ENCODE results near the gene UGT1A10.

The UGT1A10 gene

DNA sequence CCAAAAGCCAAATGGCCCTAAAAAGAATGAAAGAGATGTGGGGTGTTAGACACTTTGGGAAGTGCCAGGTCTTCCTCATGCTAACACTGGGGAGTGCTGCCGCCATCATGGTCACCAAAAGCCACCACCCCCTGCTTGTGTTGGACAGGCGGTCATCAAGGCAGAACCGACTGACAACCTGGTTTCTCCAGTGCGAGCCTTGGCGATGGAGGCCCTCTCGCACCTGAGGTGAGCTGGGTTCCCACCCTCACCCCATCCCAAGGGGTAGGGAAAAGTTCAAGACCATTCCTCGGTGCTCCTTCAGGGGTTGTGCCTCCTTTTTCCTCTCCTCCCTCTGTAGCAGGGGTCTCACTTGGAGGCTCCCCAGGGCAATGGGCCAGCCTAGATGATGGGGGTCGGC, 175.5 kb downstream of the UGT1A10 start:
- DNase-seq: no peak

GRCh38 chr2:233813236-233814055, 177.2 kb downstream of the UGT1A10 start:
- DNase-seq: no peak

GRCh38 chr2:233814056-233814835, 178.0 kb downstream of the UGT1A10 start:
- DNase-seq: no peak

- DNase-seq: no peak
Observed at GRCh38 chr2:233815861-233816260, 179.6 kb downstream of the UGT1A10 start.

- no peak for DNase-seq
Observed at GRCh38 chr2:233816334-233816733, 180.1 kb downstream of the UGT1A10 start.

DNA sequence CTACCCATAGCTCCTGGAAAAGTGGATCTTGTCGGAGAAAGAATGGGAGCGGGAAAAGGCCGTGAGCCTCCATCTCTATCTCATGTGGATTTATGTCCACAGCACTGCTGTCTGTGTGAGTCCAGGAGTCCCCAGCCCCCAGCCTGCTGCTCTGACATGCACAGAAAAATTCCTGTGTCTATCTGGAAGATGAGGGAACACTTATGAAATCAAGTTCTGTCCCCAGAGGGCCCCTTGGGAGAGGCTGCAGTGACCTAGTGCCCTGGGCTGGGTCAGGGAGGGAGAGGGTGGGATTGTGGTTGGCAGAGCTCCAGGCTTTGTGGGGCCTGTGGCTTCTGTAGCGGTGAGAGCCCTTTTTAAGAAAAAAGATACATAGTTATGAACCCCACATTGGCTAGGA, 180.5 kb downstream of the UGT1A10 start:
- DNase-seq: no peak

- no peak for DNase-seq
Observed at GRCh38 chr2:233817361-233817911, 181.2 kb downstream of the UGT1A10 start.

- DNase-seq: no peak
Observed at GRCh38 chr2:233817995-233818638, 181.9 kb downstream of the UGT1A10 start.

DNA sequence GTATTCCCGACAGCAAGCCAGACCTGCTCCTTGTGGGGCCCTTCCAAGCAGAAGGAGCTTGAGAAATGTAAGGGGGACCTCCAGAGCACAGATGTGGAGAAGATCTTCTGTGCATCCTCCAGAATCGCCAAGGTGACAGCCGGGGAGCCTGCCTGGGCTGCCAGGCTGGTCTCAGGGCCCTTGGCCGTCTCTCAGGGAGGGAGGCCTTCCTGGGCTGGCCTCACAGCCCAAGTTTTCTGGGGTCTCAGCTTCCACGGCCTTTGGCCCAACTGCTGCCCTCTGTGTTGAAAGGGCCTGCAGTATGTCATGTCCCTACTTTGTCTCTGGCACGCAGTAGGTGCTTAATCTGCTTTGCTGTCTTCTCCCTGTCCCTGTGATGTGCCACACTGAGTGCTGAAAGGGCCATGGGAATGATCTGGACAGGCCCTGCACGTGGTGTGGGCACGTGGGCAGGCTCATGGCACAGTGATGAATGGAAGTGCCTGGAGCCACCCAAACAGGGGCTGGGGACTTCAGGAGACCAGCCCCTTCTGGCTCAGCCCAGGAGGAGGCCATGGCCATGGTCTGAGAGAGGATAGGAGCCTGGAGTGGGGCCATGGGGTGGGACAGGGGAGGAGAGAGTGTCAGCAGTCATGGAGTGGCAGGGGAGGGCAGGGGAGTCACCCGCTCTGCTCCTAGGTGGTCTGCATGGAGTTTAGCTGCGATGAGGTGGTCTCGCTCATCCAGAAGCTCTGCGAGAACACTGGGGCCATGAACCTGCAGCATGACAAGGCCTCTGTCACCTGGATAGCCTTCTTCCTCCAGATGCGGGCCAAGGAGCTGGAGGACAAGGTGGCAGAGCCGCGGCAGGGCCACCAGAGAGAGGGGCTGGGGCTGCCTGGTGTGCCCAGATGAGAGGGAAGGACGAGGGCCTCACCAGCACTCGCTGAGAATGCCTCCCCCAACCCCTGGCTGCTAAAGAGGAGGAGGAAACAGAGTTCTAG, 182.7 kb downstream of the UGT1A10 start:
- no peak for DNase-seq

DNA sequence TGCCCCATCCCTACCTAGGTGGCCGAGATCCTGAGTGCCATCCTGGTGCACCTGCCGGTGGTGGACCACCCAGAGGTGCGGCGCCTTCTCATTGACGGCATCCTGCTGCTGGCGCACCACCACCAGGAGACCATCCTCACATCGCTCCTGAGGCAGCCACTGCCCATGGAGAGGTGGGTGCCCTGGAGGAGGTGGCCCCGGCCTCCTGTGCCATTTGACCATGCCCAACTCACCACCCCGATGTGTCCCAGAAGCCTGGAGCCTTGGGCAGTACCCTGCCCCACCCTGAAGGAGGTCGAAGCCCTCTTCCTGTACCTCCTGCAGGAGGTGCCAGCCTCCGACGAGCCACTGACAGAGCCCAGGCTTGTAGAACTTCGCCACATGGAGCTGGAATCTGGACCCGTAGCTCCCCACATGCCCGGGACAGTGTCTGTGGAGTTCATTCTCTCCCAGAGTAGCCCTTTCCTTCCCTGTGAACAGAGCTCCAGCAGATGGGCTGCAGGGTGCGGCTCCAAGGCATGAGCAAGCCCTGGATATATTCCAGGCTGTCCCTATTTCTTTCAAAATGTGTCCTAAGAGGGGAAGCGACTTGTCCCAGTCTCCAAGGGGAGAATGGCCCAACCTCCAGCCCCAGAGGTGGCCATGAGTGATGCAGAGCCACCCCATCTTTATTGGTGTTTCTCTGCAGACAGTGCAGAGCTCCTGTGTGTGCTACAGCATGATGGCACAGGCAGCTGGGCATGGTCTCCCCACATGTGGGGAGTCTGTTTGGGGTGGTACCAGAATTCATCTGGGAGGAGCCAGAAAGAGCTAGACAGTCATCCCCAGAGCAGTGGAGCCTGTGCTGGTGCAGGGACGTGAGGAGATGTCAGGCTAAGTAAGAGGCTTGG, 183.9 kb downstream of the UGT1A10 start:
- no peak for DNase-seq

DNA sequence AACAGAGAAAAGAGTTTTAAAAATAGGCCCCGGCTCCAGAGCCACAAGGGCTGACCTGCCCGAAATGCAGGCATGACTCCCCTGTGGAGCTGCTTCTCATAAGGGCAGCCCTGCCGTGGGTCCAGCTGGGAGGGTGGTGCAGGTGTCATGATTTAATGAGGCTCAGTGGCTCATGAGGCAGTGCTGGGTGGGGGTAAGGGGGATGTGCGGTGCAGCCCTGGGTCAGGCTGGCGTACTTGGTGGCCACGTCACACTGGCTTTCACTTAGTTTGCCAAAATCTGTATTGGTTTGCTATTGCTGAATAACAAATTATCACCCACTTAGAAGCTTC, 184.5 kb downstream of the UGT1A10 start:
- DNase-seq: no peak

DNA sequence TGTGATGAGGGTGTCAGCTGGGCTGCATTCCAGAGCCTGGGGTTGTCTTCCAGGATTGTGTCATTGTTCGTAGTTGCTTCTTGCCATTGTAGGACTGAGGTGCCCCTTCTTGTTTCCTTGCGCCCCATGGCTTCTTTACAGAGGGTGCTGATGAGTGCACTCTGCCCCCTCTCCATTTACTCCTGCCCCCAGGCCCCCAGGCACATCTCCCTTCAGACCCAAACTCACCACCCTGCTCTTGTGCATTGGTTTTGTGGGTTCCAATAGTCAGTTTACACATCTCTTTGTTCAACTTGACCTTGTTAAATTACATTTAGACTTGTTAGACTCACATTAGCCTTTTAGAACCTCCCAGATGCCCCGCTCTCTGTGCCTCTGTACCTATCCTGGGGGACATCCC, 184.9 kb downstream of the UGT1A10 start:
- DNase-seq: no peak

- DNase-seq: no peak
Observed at GRCh38 chr2:233821709-233822100, 185.5 kb downstream of the UGT1A10 start.

GRCh38 chr2:233822101-233822771, 186.0 kb downstream of the UGT1A10 start:
- DNase-seq: no peak

All from SIG-M5 (cell line).